K562 (cell line): ENCODE data around the gene PEX11A. TPM values are rescaled to one million over a fixed set of nuclear protein-coding genes. Genes with fewer than 3 reads are reported as not detected.

Experiments
- ARID3B ChIP-seq: fragments of 250-450 bp; sonication (Bioruptor Pico); IDR thresholded peaks from 2 replicates; pipeline ENCODE4 v1.4.0; 2020; ENCODE audit warnings: borderline replicate concordance
- FOXP4 ChIP-seq: sonication (generic); formaldehyde crosslinking; IDR thresholded peaks from 2 replicates; pipeline ENCODE4 v1.8.0; 2022; ENCODE audit warnings: mild to moderate bottlenecking, missing genetic modification reagents, borderline replicate concordance
- GMEB1 ChIP-seq: fragments of 250-450 bp; sonication (Bioruptor Pico); IDR thresholded peaks from 2 replicates; pipeline ENCODE4 v1.4.0; 2020; ENCODE audit warnings: mild to moderate bottlenecking
- HDAC1 ChIP-seq, 2 experiments: fragments of 450-650 bp; IDR thresholded peaks; 2 replicates each; pipeline ENCODE4 v1.6.1; 2016 to 2017; ENCODE audit warnings: inconsistent platforms in 1 of 2, mild to moderate bottlenecking in 1 of 2, moderate library complexity in 1 of 2
- NCOA4 ChIP-seq: fragments of 450-650 bp; IDR thresholded peaks from 2 replicates; pipeline ENCODE4 v1.6.1; 2018; ENCODE audit warnings: mild to moderate bottlenecking; ENCODE audit not compliant: partially characterized antibody
- NR4A1 ChIP-seq, 2 experiments: fragments of 250-450 bp in 1 of 2; fragments of 450-650 bp in 1 of 2; sonication (Bioruptor Pico) in 1 of 2; IDR thresholded peaks; 2 replicates each; pipeline versions ENCODE4 v1.4.0 to v1.6.1; 2016 to 2020; ENCODE audit warnings: mild to moderate bottlenecking in 2 of 2, missing compliant biosample characterization in 1 of 2, missing genetic modification characterization in 1 of 2, moderate library complexity in 1 of 2
- PYGO2 ChIP-seq: fragments of 450-650 bp; IDR thresholded peaks from 2 replicates; pipeline ENCODE4 v1.6.1; 2016; ENCODE audit warnings: mild to moderate bottlenecking, missing genetic modification characterization, moderate library complexity, missing compliant biosample characterization
- SLC30A9 ChIP-seq: fragments of 250-450 bp; sonication (Bioruptor Pico); IDR thresholded peaks from 2 replicates; pipeline ENCODE4 v1.8.0; 2022; ENCODE audit warnings: mild to moderate bottlenecking, moderate library complexity
- SMAD1 ChIP-seq: fragments of 150-350 bp; IDR thresholded peaks from 2 replicates; pipeline ENCODE4 v1.6.1; 2014; ENCODE audit warnings: low read length, low read depth; ENCODE audit not compliant: partially characterized antibody
- SMAD3 ChIP-seq: fragments of 450-650 bp; formaldehyde crosslinking; conservative IDR thresholded peaks from 2 replicates; pipeline ENCODE4 v1.4.0; 2020; ENCODE audit warnings: mild to moderate bottlenecking
- ZNF232 ChIP-seq: sonication (generic); formaldehyde crosslinking; IDR thresholded peaks from 2 replicates; pipeline ENCODE4 v1.8.0; 2022; ENCODE audit warnings: mild to moderate bottlenecking, missing genetic modification reagents
- ZNF780A ChIP-seq: fragments of 250-450 bp; sonication (Bioruptor Pico); IDR thresholded peaks from 2 replicates; pipeline ENCODE4 v1.5.0; 2021; ENCODE audit warnings: mild to moderate bottlenecking
- polyA plus RNA-seq, 8 experiments: library from polyadenylated mRNA; depleted of rRNA in 4 of 8; stranded (reverse) in 5 of 8; unstranded in 3 of 8; fragments of >200 nt; fragmentation: Nextera tagmentation in 2 of 8; fragmentation: Illumina TruSeq in 1 of 8; extraction: Ambion mirVana in 2 of 8; extraction: Trizol in 1 of 8; gene quantifications; 2 replicates each; pipeline versions ENCODE4 v1.2.1 to v1.2.3, GENCODE V29; 2011 to 2014; ENCODE audit warnings: inconsistent platforms in 1 of 8, missing spikeins in 1 of 8
- total RNA-seq, 7 experiments: library from RNA; depleted of rRNA in 6 of 7; stranded (reverse); fragments of >200 nt in 6 of 7; fragmentation: Illumina TruSeq in 2 of 7; extraction: Trizol in 2 of 7; gene quantifications; 2 replicates each; pipeline versions ENCODE4 v1.2.1 to v1.2.3, GENCODE V29; 2011 to 2021; ENCODE audit warnings: low replicate concordance in 1 of 7
- TF ChIP-seq, protein P1 (sequence below): IDR thresholded peaks from 2 replicates; pipeline ENCODE4 v1.6.1; 2012; ENCODE audit warnings: low read depth, low read length, improper control_type of control experiment, borderline replicate concordance
- TF ChIP-seq, protein P2 (sequence below): sonication (generic); formaldehyde crosslinking; IDR thresholded peaks from 2 replicates; pipeline ENCODE4 v1.8.0; 2022; ENCODE audit warnings: mild to moderate bottlenecking, missing genetic modification reagents
- TF ChIP-seq, protein P3 (sequence below): sonication (generic); formaldehyde crosslinking; IDR thresholded peaks from 2 replicates; pipeline ENCODE4 v1.8.1; 2023; ENCODE audit warnings: mild to moderate bottlenecking, missing genetic modification reagents, moderate library complexity

PEX11A gene
- total and polyA plus RNA-seq, 9 of the 15 experiments (the other 6 are each of a cell fraction or from before 2014, with no cell fraction given): not detected

DNA sequence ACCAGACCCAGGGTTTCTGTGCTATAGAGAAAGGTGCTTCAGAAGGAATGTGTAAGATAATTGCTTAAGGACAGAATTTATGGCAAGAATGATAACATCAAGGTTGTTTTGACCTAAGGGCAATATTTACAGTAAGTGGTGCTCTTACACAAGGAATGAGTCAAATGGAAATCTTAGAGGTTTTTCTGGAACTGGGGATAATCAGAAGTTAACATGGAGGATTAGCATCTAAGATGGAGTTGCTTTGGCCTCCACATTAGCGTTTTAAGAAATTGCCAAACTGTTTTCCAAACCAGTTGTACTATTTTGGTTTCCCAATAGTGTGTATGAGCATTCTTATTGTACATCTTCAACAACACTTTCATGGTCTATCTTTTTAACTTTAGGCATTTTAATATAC lies 3.1 kb upstream of the PEX11A start (continued):
- TF ChIP-seq SLC30A9 (CRISPR knock-in tag): no peak
- TF ChIP-seq ZNF780A (CRISPR knock-in tag): no peak
- no peak for TF ChIP-seq HDAC1 (IDR thresholded peaks at IDR 0.05)
- TF ChIP-seq SMAD3 (CRISPR knock-in tag): no peak
- no peak for TF ChIP-seq GMEB1 (CRISPR knock-in tag)
- no peak for TF ChIP-seq NCOA4
- TF ChIP-seq, protein P1, sequence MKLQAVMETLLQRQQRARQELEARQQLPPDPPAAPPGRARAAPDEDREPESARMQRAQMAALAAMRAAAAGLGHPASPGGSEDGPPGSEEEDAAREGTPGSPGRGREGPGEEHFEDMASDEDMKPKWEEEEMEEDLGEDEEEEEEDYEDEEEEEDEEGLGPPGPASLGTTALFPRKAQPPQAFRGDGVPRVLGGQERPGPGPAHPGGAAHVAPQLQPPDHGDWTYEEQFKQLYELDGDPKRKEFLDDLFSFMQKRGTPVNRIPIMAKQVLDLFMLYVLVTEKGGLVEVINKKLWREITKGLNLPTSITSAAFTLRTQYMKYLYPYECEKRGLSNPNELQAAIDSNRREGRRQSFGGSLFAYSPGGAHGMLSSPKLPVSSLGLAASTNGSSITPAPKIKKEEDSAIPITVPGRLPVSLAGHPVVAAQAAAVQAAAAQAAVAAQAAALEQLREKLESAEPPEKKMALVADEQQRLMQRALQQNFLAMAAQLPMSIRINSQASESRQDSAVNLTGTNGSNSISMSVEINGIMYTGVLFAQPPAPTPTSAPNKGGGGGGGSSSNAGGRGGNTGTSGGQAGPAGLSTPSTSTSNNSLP: no peak
- TF ChIP-seq, protein P2, sequence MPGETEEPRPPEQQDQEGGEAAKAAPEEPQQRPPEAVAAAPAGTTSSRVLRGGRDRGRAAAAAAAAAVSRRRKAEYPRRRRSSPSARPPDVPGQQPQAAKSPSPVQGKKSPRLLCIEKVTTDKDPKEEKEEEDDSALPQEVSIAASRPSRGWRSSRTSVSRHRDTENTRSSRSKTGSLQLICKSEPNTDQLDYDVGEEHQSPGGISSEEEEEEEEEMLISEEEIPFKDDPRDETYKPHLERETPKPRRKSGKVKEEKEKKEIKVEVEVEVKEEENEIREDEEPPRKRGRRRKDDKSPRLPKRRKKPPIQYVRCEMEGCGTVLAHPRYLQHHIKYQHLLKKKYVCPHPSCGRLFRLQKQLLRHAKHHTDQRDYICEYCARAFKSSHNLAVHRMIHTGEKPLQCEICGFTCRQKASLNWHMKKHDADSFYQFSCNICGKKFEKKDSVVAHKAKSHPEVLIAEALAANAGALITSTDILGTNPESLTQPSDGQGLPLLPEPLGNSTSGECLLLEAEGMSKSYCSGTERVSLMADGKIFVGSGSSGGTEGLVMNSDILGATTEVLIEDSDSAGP (CRISPR knock-in tag): no peak
- TF ChIP-seq, protein P3, sequence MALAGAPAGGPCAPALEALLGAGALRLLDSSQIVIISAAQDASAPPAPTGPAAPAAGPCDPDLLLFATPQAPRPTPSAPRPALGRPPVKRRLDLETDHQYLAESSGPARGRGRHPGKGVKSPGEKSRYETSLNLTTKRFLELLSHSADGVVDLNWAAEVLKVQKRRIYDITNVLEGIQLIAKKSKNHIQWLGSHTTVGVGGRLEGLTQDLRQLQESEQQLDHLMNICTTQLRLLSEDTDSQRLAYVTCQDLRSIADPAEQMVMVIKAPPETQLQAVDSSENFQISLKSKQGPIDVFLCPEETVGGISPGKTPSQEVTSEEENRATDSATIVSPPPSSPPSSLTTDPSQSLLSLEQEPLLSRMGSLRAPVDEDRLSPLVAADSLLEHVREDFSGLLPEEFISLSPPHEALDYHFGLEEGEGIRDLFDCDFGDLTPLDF (CRISPR knock-in tag): no peak
- no peak for TF ChIP-seq ARID3B
- no peak for TF ChIP-seq PYGO2 (tag)
- no peak for TF ChIP-seq SMAD1
- TF ChIP-seq NR4A1 (CRISPR knock-in tag; IDR thresholded peaks at IDR 0.05): no peak
- peak; percentile 74 for TF ChIP-seq NR4A1 (tag; IDR thresholded peaks at IDR 0.05)
- TF ChIP-seq FOXP4: no peak
- TF ChIP-seq ZNF232 (CRISPR knock-in tag): no peak
- TF ChIP-seq, all 486 proteins: peak for 13
